GM18511 (cell line): ENCODE data around the gene ARL6IP6.
A peak's percentile ranks its signal among the peaks of the same experiment; 100 is the strongest.
"Not testable (repeated sequence)": the region's sequence is repeated elsewhere in the genome, so short reads cannot be mapped to it uniquely, and the experiment has no call there.

ENCODE experiments used
- ATAC-seq: cut with Tn5 transposase; IDR thresholded peaks from one replicate; pipeline ENCODE4 v1.9.1; 2021; ENCODE audit warnings: mild to moderate bottlenecking, moderate library complexity; ENCODE audit not compliant: unreplicated experiment

ARL6IP6 gene

DNA sequence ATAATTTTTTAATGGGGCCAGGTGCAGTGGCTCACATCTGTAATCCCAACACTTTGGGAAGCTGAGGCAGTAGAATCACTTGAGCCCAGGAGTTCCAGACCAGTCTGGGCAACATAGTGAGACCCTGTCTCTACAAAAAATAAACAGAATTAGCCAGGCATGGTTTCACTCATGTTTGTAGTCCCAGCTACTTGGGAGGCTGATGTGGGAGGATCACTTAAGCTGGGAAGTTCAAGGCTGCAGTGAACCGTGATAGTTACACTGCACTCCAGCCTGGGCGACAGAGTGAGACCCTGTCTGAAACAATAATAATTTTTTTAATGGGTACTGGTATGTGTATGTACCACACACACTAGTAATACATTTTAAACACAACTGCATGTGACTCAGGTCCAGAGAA, 2.4 kb downstream of the ARL6IP6 start:
- ATAC-seq, result no peak

GRCh38 chr2:152722639-152723038, 4.2 kb downstream of the ARL6IP6 start:
- ATAC-seq, result not testable (repeated sequence)

- ATAC-seq, result no peak
Observed at GRCh38 chr2:152723918-152724317, 5.5 kb downstream of the ARL6IP6 start.

DNA sequence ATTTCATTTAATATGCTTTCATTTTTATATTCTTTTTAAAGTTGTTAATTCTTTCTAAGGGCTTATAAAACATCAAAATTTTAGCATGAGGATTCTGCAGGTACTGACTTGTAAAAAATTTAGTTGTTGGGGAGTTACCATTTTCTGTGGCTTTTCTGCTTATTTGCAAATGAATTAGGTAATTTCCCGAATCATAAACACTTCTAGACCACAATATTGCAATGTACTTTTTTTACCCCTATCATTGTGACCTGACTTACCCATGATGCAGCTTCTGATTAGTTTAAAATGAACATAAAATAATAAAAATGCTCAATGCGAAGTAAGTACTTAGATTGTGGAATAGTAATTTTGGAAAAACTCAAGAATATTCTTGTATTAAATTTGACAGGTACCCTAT, 11.4 kb downstream of the ARL6IP6 start:
- ATAC-seq, result no peak

DNA sequence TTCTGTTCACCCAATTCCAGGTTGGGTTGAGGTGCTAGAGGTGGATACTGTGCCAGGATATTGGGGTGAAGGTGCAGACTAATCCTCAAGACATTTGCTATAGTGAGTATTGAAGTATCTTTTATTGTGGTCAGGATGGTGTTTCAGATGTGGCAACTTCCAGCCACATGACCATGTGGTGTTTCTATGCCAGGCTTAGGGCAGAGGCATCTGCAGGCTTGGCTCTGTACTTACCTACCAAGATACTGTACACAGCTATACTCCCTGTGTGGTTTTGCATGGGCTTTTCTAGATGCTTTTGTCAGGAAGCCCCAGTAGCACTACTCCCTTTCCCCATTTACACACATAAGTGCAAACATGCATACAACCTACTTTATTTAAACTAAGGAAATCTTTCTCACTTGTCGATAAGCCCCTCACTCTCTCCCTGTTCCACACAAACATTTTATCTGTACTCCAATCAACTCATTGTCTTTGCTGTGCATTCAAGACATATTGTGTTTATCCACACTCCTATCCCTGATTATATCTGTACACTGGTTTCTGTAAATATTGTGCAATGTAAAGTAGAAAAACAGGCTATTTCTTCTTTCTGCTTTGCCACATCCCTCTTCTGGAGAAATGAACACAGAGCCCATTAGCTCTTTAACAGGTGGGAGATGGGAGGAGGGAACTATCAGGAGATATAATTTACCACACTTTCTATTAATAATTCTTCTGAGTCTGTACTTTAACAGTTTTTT, 12.3 kb downstream of the ARL6IP6 start:
- peak; percentile 95 for ATAC-seq

- ATAC-seq, result not testable (repeated sequence)
Observed at GRCh38 chr2:152737509-152737908, 19.1 kb downstream of the ARL6IP6 start.

GRCh38 chr2:152738438-152738837, 20.0 kb downstream of the ARL6IP6 start:
- ATAC-seq, result no peak

GRCh38 chr2:152739705-152740104, 21.3 kb downstream of the ARL6IP6 start:
- not testable (repeated sequence) for ATAC-seq

GRCh38 chr2:152740743-152741328, 22.4 kb downstream of the ARL6IP6 start:
- ATAC-seq, result peak; percentile 85

GRCh38 chr2:152743002-152743401, 24.6 kb downstream of the ARL6IP6 start:
- ATAC-seq, result peak; percentile 81

DNA sequence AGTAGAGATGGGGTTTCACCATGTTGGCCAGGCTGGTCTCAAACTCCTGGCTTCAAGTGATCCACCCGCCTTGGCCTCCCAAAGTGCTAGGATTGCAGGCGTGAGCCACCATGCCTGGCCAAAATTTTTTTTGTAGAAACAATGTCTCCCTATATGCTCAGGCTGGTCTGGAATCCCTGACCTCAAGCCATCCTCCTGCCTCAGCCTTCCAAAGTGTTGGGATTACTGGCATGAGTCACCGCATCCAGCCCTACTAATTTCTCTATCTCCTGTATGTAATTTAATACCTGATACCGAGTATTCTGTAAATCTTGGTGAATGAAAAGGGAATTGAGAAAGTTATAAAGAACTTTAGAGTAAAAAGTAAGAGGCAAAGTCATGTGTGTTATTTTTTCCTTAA, 29.3 kb downstream of the ARL6IP6 start:
- ATAC-seq, result not testable (repeated sequence)

DNA sequence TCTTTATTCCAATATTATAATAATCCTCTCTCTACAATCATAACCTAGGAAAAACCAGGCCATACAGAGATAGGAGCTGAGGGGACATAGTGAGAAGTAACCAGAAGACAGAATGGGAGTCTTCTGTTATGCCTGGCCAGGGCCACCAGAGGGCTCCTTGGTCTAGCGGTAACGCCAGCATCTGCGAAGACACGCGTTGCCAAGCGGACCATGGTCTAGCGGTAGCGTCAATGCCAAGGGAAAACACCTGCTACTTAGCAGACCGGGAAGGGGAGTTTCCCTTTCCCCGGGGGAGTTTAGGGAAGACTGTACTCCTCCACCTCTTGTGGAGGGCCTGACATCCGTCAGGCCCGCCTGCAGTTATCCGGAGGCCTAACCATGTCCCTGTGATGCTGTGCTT, 36.6 kb downstream of the ARL6IP6 start:
- no peak for ATAC-seq

GRCh38 chr2:152759290-152760072, 41.1 kb downstream of the ARL6IP6 start:
- ATAC-seq, result no peak

DNA sequence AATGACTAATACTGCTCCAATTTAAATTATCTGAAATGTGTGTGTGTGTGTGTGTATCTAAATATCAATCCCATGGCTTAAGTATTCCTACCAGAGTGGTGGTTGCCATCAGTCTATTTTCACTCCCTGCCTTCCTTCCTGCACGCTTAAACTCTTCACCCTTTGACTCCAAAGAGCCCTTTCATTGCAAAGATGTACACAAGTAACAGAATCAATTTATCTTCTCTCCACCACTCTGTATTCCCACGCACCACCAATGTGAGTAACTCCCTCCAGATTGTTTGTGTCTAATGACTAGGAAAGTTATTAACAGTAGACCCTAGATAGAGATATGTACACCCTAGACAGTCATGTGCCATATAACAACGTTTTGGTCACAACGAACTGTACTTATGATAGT, 42.8 kb downstream of the ARL6IP6 start:
- no peak for ATAC-seq

- ATAC-seq, result no peak
Observed at GRCh38 chr2:152762202-152762601, 43.8 kb downstream of the ARL6IP6 start.

- not testable (repeated sequence) for ATAC-seq
Observed at GRCh38 chr2:152763208-152763607, 44.8 kb downstream of the ARL6IP6 start.

DNA sequence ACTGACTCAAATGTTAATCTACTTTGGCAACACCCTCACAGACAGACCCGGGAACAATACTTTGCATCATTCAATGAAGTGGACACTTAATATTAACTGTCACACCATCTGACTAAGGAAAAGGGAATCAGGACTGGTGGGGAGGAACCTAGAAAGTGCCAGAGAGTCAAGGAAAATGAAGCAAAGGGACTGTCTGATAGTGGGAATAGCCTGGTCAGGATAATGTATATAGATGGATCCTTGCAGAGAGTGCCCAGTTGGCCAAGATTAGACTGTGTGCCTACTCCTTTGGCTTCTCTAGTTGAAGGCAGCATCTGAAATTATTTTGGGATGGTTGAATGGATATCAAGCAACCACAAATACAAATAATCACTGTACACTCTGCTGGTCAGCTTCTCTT, 45.2 kb downstream of the ARL6IP6 start:
- no peak for ATAC-seq

DNA sequence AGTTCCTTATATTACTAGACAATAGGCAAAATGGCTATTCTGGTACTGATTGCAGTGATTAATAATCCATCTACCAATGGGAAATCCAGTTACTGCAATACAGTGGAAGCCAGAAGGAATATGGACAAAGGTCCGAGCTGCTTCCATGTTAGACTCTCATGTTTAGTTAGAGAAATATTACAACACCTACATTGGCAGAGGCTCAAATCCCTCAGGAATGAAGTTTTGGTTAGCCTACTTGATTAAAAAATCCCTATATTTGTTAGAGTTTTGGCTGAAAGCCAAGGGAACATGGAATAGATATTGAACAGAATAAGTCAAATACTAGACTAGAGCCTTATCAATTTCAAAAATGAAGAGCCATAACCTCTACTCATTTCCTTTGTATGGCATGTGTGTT, 48.5 kb downstream of the ARL6IP6 start:
- no peak for ATAC-seq

- ATAC-seq, result no peak
Observed at GRCh38 chr2:152781175-152781574, 62.8 kb downstream of the ARL6IP6 start.

GRCh38 chr2:152782171-152782570, 63.8 kb downstream of the ARL6IP6 start:
- ATAC-seq, result no peak

DNA sequence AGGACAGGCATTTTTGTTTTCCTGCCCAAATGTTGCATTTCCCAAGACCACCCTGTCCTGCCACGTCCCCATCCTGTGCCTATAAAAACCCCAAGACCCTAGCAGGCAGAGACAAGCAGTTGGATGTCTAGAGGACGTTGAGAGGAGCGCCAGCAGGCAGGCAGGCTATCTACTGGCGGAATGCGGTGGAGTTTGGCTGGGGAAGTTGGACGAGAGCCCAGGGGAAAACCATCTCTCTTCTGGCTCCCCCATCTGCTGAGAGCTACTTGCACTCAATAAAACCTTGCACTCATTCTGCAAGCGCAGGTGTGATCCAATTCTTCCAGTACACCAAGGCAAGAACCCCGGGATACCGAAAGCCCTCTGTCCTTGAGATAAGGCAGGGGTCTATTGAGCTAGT, 72.5 kb downstream of the ARL6IP6 start:
- no peak for ATAC-seq

- ATAC-seq, result no peak
Observed at GRCh38 chr2:152791979-152792378, 73.6 kb downstream of the ARL6IP6 start.
